GM19463 (cell line): ENCODE measurements around the gene ZNF136.
A peak's percentile ranks its signal among the peaks of the same experiment; 100 is the strongest.

Experiments
- ATAC-seq: cut with Tn5 transposase; IDR thresholded peaks from one replicate; pipeline ENCODE4 v1.9.1; 2021; ENCODE audit warnings: mild to moderate bottlenecking, moderate library complexity; ENCODE audit not compliant: unreplicated experiment

ZNF136 gene

GRCh38 chr19:12162882-12163806 is at the start of gene ZNF136:
Gene ZNF136, plus strand, starts transcription at chr19:12163096. Its CDS starts 108 bp downstream, at chr19:12163204.
- peak; percentile 98 for ATAC-seq

DNA sequence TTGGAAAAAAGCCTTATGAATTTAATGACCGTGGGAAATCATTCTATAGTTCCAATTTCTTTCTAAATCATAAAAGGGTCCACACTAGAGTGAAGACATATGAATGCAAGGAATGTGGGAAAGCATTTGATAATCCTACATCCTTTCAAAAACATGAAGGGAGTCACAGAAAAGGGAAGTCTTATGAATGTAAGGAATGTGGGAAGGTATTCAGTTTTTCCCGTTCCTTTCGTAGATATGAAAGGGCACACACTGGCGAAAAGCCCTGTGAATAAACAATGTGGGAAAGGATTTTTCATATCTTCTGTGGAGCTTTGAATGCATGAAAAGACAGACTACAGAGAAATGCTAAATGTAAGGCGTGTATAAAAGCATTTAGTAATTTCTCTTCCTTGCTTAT is 49.8 kb upstream of the ZNF136 start:
- no peak for ATAC-seq

- no peak for ATAC-seq
These were observed 45.5 kb upstream of the ZNF136 start for GRCh38 chr19:12117201-12117970.

- no peak for ATAC-seq
These were observed 36.2 kb upstream of the ZNF136 start for GRCh38 chr19:12126707-12127106.

- no peak for ATAC-seq
These were observed 29.8 kb upstream of the ZNF136 start for GRCh38 chr19:12133069-12133468.

DNA sequence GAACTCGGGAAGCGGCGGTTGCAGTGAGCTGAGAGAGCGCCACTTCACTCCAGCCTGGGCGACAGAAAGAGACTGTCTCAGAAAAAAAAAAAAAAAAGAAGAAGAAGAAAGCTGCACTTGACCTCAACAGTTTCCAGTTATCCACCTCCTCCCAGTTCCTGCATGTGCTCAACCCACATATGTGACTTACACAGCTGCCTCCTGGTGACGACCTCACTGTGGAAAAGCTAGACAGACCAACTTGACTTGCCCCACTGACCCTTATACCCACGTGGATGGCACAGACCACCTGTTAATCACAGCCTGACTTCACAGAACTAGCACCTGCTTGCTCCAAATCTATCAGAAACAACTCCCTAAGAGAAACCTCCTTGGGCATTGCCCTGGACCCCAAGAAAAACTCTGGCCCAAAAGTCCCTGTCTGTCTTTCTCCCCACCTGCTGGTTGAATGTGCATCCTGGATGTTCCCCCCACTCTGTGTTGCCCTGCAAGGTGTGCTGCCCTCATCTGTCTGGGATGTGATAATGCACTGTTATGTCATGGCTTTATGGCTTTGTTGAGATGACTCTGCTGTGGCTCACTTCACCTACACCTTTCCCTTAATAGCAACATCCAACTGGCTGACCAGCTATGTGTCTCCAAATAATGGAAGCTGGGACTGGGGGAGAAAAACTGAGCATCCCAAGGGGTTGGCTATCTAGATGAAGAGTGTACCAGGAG is 25.5 kb upstream of the ZNF136 start:
- ATAC-seq = no peak

DNA sequence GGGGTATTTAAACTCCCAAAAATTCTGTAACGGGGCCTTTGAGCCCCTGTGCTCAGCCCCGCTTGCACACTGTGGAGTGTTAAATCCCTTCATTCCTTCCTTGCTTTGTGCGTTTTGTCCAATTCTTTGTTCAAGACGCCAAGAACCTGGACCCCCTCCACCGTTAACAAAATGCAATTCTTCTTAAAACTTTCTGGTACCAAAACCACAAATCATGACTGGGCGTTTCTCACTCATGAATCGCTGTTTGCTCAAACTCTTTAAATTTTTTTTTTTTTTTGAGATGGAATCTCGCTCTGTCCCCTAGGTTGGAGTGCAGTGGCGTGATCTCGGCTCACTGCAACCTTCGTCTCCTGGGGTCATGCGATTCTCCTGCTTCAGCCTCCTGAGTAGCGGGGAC is 23.6 kb upstream of the ZNF136 start:
- ATAC-seq = no peak

GRCh38 chr19:12139885-12140544 is 22.9 kb upstream of the ZNF136 start, which contains the start of gene ZNF20:
Gene ZNF20, minus strand, starts transcription at chr19:12140350. Its CDS starts 168 bp downstream, at chr19:12140182.
- peak; percentile 89 for ATAC-seq

- peak; percentile 13 for ATAC-seq
These were observed 22.1 kb upstream of the ZNF136 start for GRCh38 chr19:12140545-12141404.

DNA sequence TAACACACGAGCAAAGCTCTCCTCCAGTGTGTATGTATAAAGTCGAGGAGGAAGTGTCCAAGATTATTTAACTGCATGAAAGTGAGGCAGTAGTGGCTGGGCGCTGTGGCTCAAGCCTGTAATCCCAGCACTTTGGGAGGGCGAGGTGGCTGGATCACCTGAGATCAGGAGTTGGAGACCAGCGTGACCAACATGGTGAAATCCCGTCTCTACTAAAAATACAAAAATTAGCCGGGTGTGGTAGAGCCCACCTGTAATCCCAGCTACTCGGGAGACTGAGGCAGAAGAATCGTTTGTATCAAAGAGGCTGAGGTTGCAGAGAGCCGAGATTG is 21.5 kb upstream of the ZNF136 start:
- ATAC-seq = no peak

DNA sequence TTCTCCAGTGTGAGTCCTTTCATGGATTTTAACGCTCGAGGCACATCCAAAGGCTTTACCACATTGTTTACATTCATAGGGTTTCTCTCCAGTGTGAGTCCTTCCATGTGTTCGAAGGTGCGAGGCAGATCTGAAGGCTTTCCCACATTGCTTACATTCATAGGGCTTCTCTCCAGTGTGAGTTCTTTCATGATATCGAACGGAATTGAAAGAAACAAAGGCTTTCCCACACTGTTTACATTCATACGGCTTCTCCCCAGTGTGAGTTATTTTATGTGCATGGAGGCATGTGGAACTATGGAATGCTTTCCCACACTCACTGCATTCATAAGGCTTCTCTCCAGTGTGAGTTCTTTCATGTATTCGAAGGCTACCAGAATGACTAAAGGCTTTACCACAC is 17.5 kb upstream of the ZNF136 start:
- no peak for ATAC-seq

- ATAC-seq = no peak
These were observed 7.5 kb upstream of the ZNF136 start for GRCh38 chr19:12155324-12155860.

DNA sequence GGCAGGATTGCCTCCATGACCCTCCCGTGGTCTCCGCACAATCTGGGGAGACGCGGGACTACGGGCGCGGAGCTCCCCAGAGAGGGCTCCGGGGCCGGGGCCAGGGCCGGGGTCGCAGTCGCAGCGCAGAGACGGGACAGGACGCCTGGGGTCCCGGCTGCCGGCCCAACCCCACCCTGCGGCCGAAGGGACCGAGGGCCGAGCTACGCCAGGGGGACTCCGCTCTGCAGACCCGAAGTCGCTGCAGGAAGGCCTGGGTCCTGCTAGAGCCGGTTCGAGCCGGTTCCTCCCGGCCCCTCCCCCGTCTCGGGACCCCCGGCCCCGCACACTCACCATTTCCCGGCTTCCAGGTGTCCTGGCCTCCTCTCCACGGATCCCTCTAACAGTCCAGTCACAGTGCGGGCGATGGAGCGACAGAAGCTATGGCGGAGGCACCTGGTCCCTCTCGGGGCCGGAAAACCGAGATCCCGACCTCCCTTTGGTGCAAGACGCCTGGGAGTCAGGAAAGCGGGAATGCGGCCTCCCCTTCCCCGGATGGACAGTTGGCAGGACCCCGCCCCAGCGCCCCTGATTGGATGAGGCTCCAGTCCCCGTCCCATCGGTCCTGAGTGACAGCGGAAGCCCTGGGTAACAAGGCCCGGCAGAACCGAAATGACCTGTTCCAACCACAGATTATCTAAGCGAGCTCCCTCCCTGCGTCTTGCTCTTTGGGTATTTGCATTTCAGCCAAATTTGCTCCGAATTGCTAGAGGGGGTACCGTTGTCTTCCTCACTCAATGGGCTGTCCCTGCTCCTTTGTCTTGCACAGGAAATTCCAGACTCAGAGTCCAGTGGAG is 6.5 kb upstream of the ZNF136 start, which contains the start of gene ZNF625:
ZNF625 (minus strand) TSS at position 512 of the 836 bp plus-strand sequence; CDS start at position 336, 176 bp downstream.
- ATAC-seq = peak; percentile 73

DNA sequence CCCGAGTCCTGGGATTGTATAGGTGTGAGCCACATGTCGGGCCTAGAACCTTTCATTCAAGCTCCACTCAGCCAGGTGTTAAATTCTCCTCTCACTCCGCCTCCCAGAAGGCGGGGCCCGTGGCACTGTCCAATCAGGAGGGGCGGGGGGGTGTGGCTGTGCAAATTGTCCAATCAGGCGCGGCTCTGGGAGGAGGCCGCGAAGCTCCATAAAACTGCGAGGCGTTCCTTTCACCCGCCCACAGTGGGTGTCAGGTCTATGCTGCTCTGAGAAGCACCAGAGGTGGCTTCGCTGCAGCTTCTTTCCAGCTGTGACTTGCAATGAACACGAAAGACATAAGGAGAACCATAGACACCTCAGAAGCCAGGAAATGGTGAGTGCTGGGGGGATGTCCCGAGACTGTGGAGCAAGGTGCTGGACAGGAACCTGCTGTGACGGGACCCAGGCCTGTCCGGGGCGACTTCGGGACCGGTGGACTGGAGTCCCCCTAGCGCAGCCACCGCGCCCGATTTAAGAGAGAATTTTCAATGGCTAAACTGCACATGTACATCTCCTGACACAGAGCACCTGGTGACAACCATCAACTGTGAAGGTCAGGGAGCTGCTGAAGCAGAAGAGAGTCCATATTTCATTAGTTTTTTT is 3.0 kb upstream of the ZNF136 start:
- no peak for ATAC-seq

- no peak for ATAC-seq
These were observed 399 bp upstream of the ZNF136 start for GRCh38 chr19:12162513-12162881.

DNA sequence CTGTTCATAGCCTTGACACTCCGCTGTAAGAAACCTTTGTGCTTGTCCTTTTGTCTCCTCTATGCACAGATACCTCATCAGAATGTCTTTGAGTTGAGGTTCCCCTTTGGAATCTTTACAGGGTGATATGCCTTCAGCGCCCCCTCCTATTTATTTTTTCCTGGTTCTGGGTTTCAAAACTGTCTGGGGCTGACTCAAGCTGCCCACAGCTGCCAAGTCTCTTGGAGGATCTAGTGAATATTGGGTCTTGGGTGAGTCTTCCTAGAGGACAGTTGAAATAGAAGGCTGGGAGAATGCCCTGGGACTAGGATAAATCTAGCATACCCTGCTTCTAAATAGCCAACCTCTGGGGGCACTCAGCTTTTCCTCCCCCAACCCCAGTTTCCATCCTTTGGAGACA is 930 bp downstream of the ZNF136 start:
- ATAC-seq = no peak

- no peak for ATAC-seq
These were observed 3.7 kb downstream of the ZNF136 start for GRCh38 chr19:12166626-12167025.

GRCh38 chr19:12180377-12180776 is 17.5 kb downstream of the ZNF136 start:
- no peak for ATAC-seq
